Measurements from ENCODE around the gene TDRD15. TPM values are rescaled to one million over a fixed set of nuclear protein-coding genes. Genes with fewer than 3 reads are reported as not detected.

Gene TDRD15
- total and polyA plus RNA-seq, 11 donors = 0.05 to 0.08 TPM; not detected in 9

GRCh38 chr2:21181957-21182356 lies 58.2 kb downstream of the TDRD15 start:
- DNase-seq (no peak), ATAC-seq (no peak)
- H3K4me1 ChIP-seq = no peaks in the 10 kb centered on the region
- no peaks in the 10 kb centered on the region for H3K36me3 ChIP-seq
- no peak overlapping the region for H3K27ac ChIP-seq
- TF ChIP-seq CTCF (IDR thresholded peaks at IDR 0.05) = no peak
- TF ChIP-seq POLR2A (IDR thresholded peaks at IDR 0.05) = no peak
- H3K9me3 ChIP-seq = no peaks in the 10 kb centered on the region
- WGBS, 4 donors = 77 to 81% (median 78%) methylated on average over 5 of the region's 5 CpGs
- H3K4me3 ChIP-seq = no peak overlapping the region
- H3K27me3 ChIP-seq = no peaks in the 10 kb centered on the region
- intact Hi-C loops (cut with DNase I) = loop anchor here in 1 of 10 donors (2.0 kb wide), 1 partner anchor 129 kb away; no protein-coding TSS in a partner anchor

- no peak for TF ChIP-seq CTCF (IDR thresholded peaks at IDR 0.05)
- TF ChIP-seq POLR2A (IDR thresholded peaks at IDR 0.05) = no peak
- Histone ChIP-seq H3K4me1 (no peaks in the 10 kb centered on the region), H3K9me3 (no peaks in the 10 kb centered on the region), H3K4me3 (no peak overlapping the region), H3K36me3 (no peaks in the 10 kb centered on the region), H3K27me3 (no peaks in the 10 kb centered on the region), H3K27ac (no peak overlapping the region)
- DNase-seq (no peak), ATAC-seq (no peak)
- intact Hi-C loops (cut with DNase I) = no loop called here
- WGBS, 4 donors = 62 to 82% (median 65%) methylated on average over 4 of the region's 4 CpGs
Measured at GRCh38 chr2:21183306-21183705, 59.5 kb downstream of the TDRD15 start.

- TF ChIP-seq CTCF (IDR thresholded peaks at IDR 0.05) = no peak
- no peak overlapping the region for H3K4me3 ChIP-seq
- DNase-seq = no peak
- H3K27me3 ChIP-seq = no peaks in the 10 kb centered on the region
- no peak for ATAC-seq
- no peak overlapping the region for H3K27ac ChIP-seq
- H3K9me3 ChIP-seq = no peaks in the 10 kb centered on the region
- H3K4me1 ChIP-seq = no peaks in the 10 kb centered on the region
- H3K36me3 ChIP-seq = no peaks in the 10 kb centered on the region
- intact Hi-C loops (cut with DNase I) = no loop called here
- 65 to 88% (median 85%) methylated on average over 2 of the region's 2 CpGs for WGBS, 4 donors
Measured at GRCh38 chr2:21183726-21184125, 60.0 kb downstream of the TDRD15 start.

- Histone ChIP-seq H3K36me3 (no peaks in the 10 kb centered on the region), H3K27ac (no peak overlapping the region), H3K4me3 (no peak overlapping the region), H3K9me3 (no peaks in the 10 kb centered on the region), H3K27me3 (no peaks in the 10 kb centered on the region), H3K4me1 (no peaks in the 10 kb centered on the region)
- WGBS, 4 donors = 90 to 98% (median 96%) methylated on average over 2 of the region's 2 CpGs
- TF ChIP-seq POLR2A (IDR thresholded peaks at IDR 0.05) (no peak), CTCF (IDR thresholded peaks at IDR 0.05) (no peak)
- no peak for DNase-seq
- intact Hi-C loops (cut with DNase I) = no loop called here
- ATAC-seq = no peak
Measured at GRCh38 chr2:21191535-21191934, 67.8 kb downstream of the TDRD15 start.

Other genes with a start within 250 kb of the TDRD15 start
- 10 to 100 TPM in 6 of 9 donors, 1 to 10 TPM in 3; 4.3 to 55.6 (median 11.9) TPM for gene APOB, start 79.9 kb upstream of the TDRD15 start, total RNA-seq
- 1 to 10 TPM in 1 of 2 donors, under 1 TPM in 1; 0.72 to 2.3 TPM for gene APOB, start 79.9 kb upstream of the TDRD15 start, polyA plus RNA-seq

All from heart left ventricle (tissue), 16 donors.